HL-60 (cell line): Measurements from ENCODE around the gene MID1.

Experiments
- CTCF ChIP-seq: IDR thresholded peaks from one replicate; pipeline ENCODE4 v1.5.1; 2011; ENCODE audit warnings: low read length, control low read depth, inconsistent platforms; ENCODE audit not compliant: insufficient read depth
- GABPA ChIP-seq: IDR thresholded peaks from 2 replicates; pipeline ENCODE4 v1.6.1; 2012; ENCODE audit warnings: low read depth
- POLR2AphosphoS5 ChIP-seq: IDR thresholded peaks from 2 replicates; pipeline ENCODE4 v1.6.1; 2012; ENCODE audit warnings: low read depth
- REST ChIP-seq: IDR thresholded peaks from 2 replicates; pipeline ENCODE4 v1.6.1; 2012; ENCODE audit warnings: low read depth; ENCODE audit not compliant: insufficient replicate concordance

GRCh38 chrX:10548688-10549087 is 71.7 kb downstream of the MID1 start:
- no peak for TF ChIP-seq CTCF
- no peak for TF ChIP-seq GABPA
- TF ChIP-seq POLR2AphosphoS5 = no peak
- TF ChIP-seq REST = no peak
